Stimulated activated naive CD4-positive, alpha-beta T cell treated with Interleukin-2 at 50 U/mL for 16 hours (primary cell): Measurements from ENCODE around the gene ATP8A2.
"Not testable (repeated sequence)": the region's sequence is repeated elsewhere in the genome, so short reads cannot be mapped to it uniquely, and the experiment has no call there.

Experiments
- DNase-seq: peaks from one replicate; lab custom pipeline; 2025; lab: John Stamatoyannopoulos, UW

ATP8A2 gene

GRCh38 chr13:25371875-25372283 is at the start of gene ATP8A2:
ATP8A2 (plus strand) TSS chr13:25371974; CDS start chr13:25372213, 239 bp downstream.
- DNase-seq: no peak

- no peak for DNase-seq
Observed at GRCh38 chr13:25324100-25324499, 47.7 kb upstream of the ATP8A2 start.

GRCh38 chr13:25329706-25330105 is 42.1 kb upstream of the ATP8A2 start:
- DNase-seq: no peak

- DNase-seq: no peak
Observed at GRCh38 chr13:25330541-25330940, 41.2 kb upstream of the ATP8A2 start.

- DNase-seq: no peak
Observed at GRCh38 chr13:25335856-25336255, 35.9 kb upstream of the ATP8A2 start.

- DNase-seq: no peak
Observed at GRCh38 chr13:25345576-25345975, 26.2 kb upstream of the ATP8A2 start.

GRCh38 chr13:25347151-25347550 is 24.6 kb upstream of the ATP8A2 start:
- no peak for DNase-seq

- DNase-seq: no peak
Observed at GRCh38 chr13:25351404-25351803, 20.4 kb upstream of the ATP8A2 start.

- DNase-seq: no peak
Observed at GRCh38 chr13:25352230-25352629, 19.5 kb upstream of the ATP8A2 start.

- no peak for DNase-seq
Observed at GRCh38 chr13:25352806-25353205, 19.0 kb upstream of the ATP8A2 start.

GRCh38 chr13:25353344-25353743 is 18.4 kb upstream of the ATP8A2 start:
- no peak for DNase-seq

GRCh38 chr13:25354377-25354776 is 17.4 kb upstream of the ATP8A2 start:
- no peak for DNase-seq

GRCh38 chr13:25360443-25360842 is 11.3 kb upstream of the ATP8A2 start:
- not testable (repeated sequence) for DNase-seq

- no peak for DNase-seq
Observed at GRCh38 chr13:25365720-25366235, 6.0 kb upstream of the ATP8A2 start.

- DNase-seq: no peak
Observed at GRCh38 chr13:25371158-25371874, 458 bp upstream of the ATP8A2 start.

GRCh38 chr13:25372284-25373081 is 709 bp downstream of the ATP8A2 start:
- DNase-seq: no peak

- DNase-seq: no peak
Observed at GRCh38 chr13:25375727-25376358, 4.1 kb downstream of the ATP8A2 start.

GRCh38 chr13:25377244-25377962 is 5.6 kb downstream of the ATP8A2 start:
- DNase-seq: no peak

- DNase-seq: no peak
Observed at GRCh38 chr13:25378528-25378927, 6.8 kb downstream of the ATP8A2 start.

GRCh38 chr13:25379011-25379410 is 7.2 kb downstream of the ATP8A2 start:
- no peak for DNase-seq

- no peak for DNase-seq
Observed at GRCh38 chr13:25380082-25380481, 8.3 kb downstream of the ATP8A2 start.

- DNase-seq: no peak
Observed at GRCh38 chr13:25380741-25381324, 9.1 kb downstream of the ATP8A2 start.
